HG02763 (cell line): ENCODE results near the gene KIF1A.
"Not testable (repeated sequence)": the region's sequence is repeated elsewhere in the genome, so short reads cannot be mapped to it uniquely, and the experiment has no call there.

ENCODE experiments used
- ATAC-seq: cut with Tn5 transposase; IDR thresholded peaks from one replicate; pipeline ENCODE4 v1.9.1; 2021; ENCODE audit warnings: mild to moderate bottlenecking, moderate library complexity; ENCODE audit not compliant: unreplicated experiment

Gene KIF1A

GRCh38 chr2:240846873-240847595 is 27.0 kb upstream of the KIF1A start:
- ATAC-seq, result no peak

- ATAC-seq, result not testable (repeated sequence)
These were observed 26.3 kb upstream of the KIF1A start for GRCh38 chr2:240846309-240846708.

GRCh38 chr2:240840435-240841060 is 20.5 kb upstream of the KIF1A start:
- ATAC-seq, result no peak

GRCh38 chr2:240839152-240840143 is 19.4 kb upstream of the KIF1A start:
- no peak for ATAC-seq

GRCh38 chr2:240837621-240838020 is 17.6 kb upstream of the KIF1A start:
- no peak for ATAC-seq

GRCh38 chr2:240836781-240837467 is 16.9 kb upstream of the KIF1A start:
- ATAC-seq, result no peak

- ATAC-seq, result no peak
These were observed 15.5 kb upstream of the KIF1A start for GRCh38 chr2:240835528-240835927.

GRCh38 chr2:240834377-240834975 is 14.5 kb upstream of the KIF1A start:
- ATAC-seq, result no peak

- no peak for ATAC-seq
These were observed 13.8 kb upstream of the KIF1A start for GRCh38 chr2:240833724-240834285.

- no peak for ATAC-seq
These were observed 13.0 kb upstream of the KIF1A start for GRCh38 chr2:240832921-240833494.

GRCh38 chr2:240832205-240832727 is 12.2 kb upstream of the KIF1A start:
- peak; percentile 77 for ATAC-seq

- no peak for ATAC-seq
These were observed 11.7 kb upstream of the KIF1A start for GRCh38 chr2:240831594-240832204.

GRCh38 chr2:240825476-240825875 is 5.5 kb upstream of the KIF1A start:
- no peak for ATAC-seq

- ATAC-seq, result no peak
These were observed 3.7 kb upstream of the KIF1A start for GRCh38 chr2:240823449-240824336.

GRCh38 chr2:240822280-240822847 is 2.3 kb upstream of the KIF1A start:
- no peak for ATAC-seq

GRCh38 chr2:240821429-240821778 is 1.4 kb upstream of the KIF1A start:
- no peak for ATAC-seq

GRCh38 chr2:240820607-240821428 is 799 bp upstream of the KIF1A start:
- ATAC-seq, result no peak
